HG03025 (cell line): ENCODE results near the gene HEATR5B.
"Not testable (repeated sequence)": the region's sequence is repeated elsewhere in the genome, so short reads cannot be mapped to it uniquely, and the experiment has no call there.

ENCODE experiments used
- ATAC-seq: cut with Tn5 transposase; IDR thresholded peaks from one replicate; pipeline ENCODE4 v1.9.1; 2021; ENCODE audit warnings: mild to moderate bottlenecking, moderate library complexity; ENCODE audit not compliant: unreplicated experiment, low FRiP score

HEATR5B gene

GRCh38 chr2:36988008-36988407 lies 96.2 kb downstream of the HEATR5B start:
- no peak for ATAC-seq

- ATAC-seq = no peak
Observed at GRCh38 chr2:36982467-36982866, 101.7 kb downstream of the HEATR5B start.

GRCh38 chr2:36981911-36982310 lies 102.3 kb downstream of the HEATR5B start:
- no peak for ATAC-seq

- not testable (repeated sequence) for ATAC-seq
Observed at GRCh38 chr2:36979007-36979406, 105.2 kb downstream of the HEATR5B start.

GRCh38 chr2:36976065-36976464 lies 108.1 kb downstream of the HEATR5B start:
- ATAC-seq = no peak

GRCh38 chr2:36975306-36975705 lies 108.9 kb downstream of the HEATR5B start:
- no peak for ATAC-seq

- ATAC-seq = no peak
Observed at GRCh38 chr2:36973320-36973719, 110.9 kb downstream of the HEATR5B start.

GRCh38 chr2:36971990-36972389 lies 112.2 kb downstream of the HEATR5B start:
- ATAC-seq = no peak

GRCh38 chr2:36967236-36967876 lies 116.8 kb downstream of the HEATR5B start:
- ATAC-seq = no peak

GRCh38 chr2:36966370-36967235 lies 117.6 kb downstream of the HEATR5B start, which contains the start of gene STRN:
TSS of gene STRN (minus strand) at chr2:36966536. CDS start at chr2:36966463, 73 bp downstream.
- ATAC-seq = peak; percentile 97

GRCh38 chr2:36965751-36966369 lies 118.3 kb downstream of the HEATR5B start:
- peak; percentile 37 for ATAC-seq

GRCh38 chr2:36965206-36965605 lies 119.0 kb downstream of the HEATR5B start:
- no peak for ATAC-seq

GRCh38 chr2:36964496-36965058 lies 119.6 kb downstream of the HEATR5B start:
- ATAC-seq = no peak

GRCh38 chr2:36963734-36964133 lies 120.4 kb downstream of the HEATR5B start:
- no peak for ATAC-seq

- no peak for ATAC-seq
Observed at GRCh38 chr2:36963106-36963505, 121.1 kb downstream of the HEATR5B start.

- ATAC-seq = no peak
Observed at GRCh38 chr2:36960773-36961172, 123.4 kb downstream of the HEATR5B start.

GRCh38 chr2:36960005-36960675 lies 124.0 kb downstream of the HEATR5B start:
- no peak for ATAC-seq

GRCh38 chr2:36954977-36955607 lies 129.1 kb downstream of the HEATR5B start:
- no peak for ATAC-seq

GRCh38 chr2:36952748-36953197 lies 131.4 kb downstream of the HEATR5B start:
- ATAC-seq = no peak

- no peak for ATAC-seq
Observed at GRCh38 chr2:36951574-36951973, 132.6 kb downstream of the HEATR5B start.
